GM10266 (cell line): ENCODE measurements around the gene OR8K5.

ENCODE experiments used
- DNase-seq: peaks from one replicate; pipeline ENCODE4 v3.0.0; 2012; ENCODE audit errors: extremely low spot score
- CTCF ChIP-seq: IDR thresholded peaks from 2 replicates; pipeline ENCODE4 v1.5.1; 2012; ENCODE audit warnings: mild to moderate bottlenecking, low read depth; ENCODE audit not compliant: control insufficient read depth, insufficient read depth; ENCODE audit errors: missing control alignments

The OR8K5 gene, protein sequence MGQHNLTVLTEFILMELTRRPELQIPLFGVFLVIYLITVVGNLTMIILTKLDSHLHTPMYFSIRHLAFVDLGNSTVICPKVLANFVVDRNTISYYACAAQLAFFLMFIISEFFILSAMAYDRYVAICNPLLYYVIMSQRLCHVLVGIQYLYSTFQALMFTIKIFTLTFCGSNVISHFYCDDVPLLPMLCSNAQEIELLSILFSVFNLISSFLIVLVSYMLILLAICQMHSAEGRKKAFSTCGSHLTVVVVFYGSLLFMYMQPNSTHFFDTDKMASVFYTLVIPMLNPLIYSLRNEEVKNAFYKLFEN

DNA sequence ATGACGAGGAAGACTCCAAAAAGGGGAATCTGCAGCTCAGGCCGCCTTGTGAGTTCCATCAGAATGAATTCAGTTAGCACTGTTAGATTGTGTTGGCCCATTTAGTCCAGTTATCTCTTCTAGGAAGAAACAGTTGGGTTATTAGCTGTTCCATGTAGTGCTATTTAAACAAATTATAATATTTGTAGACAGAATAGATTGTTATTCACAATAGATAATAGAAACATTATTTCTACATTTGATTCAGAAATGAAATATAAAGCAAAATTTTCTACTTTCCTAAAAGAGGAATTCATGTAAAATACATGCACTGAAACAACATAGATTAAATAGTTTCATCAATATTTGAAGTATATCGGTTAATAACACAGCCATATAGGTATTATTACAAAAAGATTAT, at the start of gene OR8K5:
TSS of gene OR8K5 (minus strand) at position 101 of the 400 bp plus-strand sequence. CDS start at position 101, 0 bp downstream.
- DNase-seq: no peak
- no peak for TF ChIP-seq CTCF

GRCh38 chr11:56207790-56208189, 47.7 kb upstream of the OR8K5 start:
- no peak for DNase-seq

DNA sequence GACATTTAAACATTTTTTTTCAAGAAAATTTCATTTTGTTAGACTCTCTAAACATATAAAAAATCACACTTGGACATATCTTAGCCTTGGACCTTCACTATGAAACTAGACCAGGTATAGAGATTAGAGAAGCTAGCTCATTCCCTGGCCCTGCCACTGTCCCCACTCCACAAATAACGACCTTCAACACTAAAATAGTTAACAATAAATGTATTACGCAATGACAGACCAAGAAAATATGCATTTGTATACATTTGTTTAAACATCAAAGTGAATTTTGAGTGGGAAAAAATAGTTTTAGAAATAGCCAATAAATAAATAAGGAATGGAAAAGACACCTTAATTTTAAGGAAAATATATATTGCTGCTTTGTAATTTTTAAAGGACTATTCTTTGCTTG, 37.2 kb upstream of the OR8K5 start:
- DNase-seq: no peak
- no peak for TF ChIP-seq CTCF

More at GRCh38 chr11:56207790-56208189, 47.7 kb upstream of the OR8K5 start:
- no peak for TF ChIP-seq CTCF

DNA sequence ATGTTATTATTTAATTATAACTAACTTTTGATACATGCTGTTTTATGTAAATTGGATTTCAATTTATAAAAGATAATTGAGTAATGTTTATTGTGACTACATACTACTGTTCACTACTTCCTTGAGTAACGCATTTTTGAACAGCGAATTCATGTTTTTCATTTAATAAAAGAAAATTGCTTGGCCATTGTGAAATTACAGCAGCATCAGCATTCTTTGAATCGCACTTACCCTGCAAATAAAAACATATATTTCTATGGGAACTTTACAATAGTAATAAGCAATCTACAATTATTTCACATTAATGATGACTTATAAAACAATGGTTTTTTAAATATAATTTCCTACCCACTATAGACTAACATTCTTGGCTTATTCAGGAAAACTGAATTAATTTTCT, 36.6 kb upstream of the OR8K5 start:
- TF ChIP-seq CTCF: no peak

DNA sequence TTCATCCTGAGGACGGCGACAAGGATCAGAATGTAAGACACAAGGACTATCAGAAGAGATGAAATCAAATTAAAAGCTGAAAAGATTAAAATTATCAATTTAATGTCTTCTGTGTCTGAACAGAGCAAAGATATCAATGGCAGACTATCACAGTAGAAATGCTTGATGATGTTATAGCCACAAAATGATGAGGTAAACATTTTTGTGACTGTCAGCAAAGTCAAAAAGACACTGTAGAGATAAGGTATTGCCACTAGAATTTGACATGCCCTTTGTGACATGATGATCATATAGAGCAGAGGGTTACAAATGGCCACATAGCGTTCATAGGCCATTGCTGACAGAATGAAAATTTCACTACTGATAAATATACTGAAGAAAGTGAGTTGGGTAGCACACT, 28.5 kb upstream of the OR8K5 start:
- DNase-seq: no peak
- TF ChIP-seq CTCF: no peak

More for the DNA sequence above, 36.6 kb upstream of the OR8K5 start:
- DNase-seq: no peak

DNA sequence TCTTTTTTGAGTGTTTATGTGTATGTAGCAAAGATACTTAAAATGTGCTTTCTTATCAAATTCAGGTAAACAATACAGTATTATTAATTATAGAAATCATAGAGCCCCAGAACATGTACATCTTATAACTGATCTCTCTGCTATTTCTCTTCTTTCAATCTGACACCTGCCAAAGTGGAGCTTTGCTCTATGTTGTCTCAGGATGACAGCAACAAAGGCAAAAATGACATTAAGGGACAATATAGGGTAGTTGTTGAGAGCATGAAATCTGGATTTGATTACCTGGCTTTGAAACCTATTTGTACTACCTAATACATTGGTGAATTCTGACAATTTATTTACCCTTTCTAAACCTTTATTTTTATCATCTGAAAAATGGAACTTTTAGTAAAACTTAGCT, 23.3 kb upstream of the OR8K5 start:
- no peak for DNase-seq
- TF ChIP-seq CTCF: no peak

- no peak for DNase-seq
- no peak for TF ChIP-seq CTCF
These were observed 16.2 kb upstream of the OR8K5 start, which contains the start of gene OR5J2 for GRCh38 chr11:56176318-56176717. TSS of gene OR5J2 (plus strand) at chr11:56176618. CDS start at chr11:56176618, 0 bp downstream.
